ENCODE data around the gene FADS3.
A peak's percentile ranks its signal among the peaks of the same experiment; 100 is the strongest.

FADS3 gene

DNA sequence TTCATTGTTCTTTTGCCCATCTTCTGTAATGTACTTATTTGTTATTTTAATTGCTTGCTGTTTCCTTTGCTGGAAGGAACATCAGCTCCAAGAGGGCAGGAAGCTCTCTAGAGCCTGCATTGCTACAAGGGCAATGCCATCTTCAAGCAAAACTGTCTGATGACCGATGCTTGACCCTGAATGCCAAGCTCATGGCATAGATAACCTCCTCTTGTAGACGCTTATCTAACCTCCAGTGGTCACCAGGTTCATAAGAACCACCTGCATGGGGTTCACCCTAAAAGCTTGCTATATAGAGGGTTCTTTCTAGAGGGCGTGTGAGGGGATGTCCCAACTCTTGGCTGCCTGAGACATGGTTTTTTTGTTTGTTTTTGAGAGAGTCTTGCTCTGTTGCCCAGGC, 16.5 kb downstream of the FADS3 start:
- no peak for DNase-seq

DNA sequence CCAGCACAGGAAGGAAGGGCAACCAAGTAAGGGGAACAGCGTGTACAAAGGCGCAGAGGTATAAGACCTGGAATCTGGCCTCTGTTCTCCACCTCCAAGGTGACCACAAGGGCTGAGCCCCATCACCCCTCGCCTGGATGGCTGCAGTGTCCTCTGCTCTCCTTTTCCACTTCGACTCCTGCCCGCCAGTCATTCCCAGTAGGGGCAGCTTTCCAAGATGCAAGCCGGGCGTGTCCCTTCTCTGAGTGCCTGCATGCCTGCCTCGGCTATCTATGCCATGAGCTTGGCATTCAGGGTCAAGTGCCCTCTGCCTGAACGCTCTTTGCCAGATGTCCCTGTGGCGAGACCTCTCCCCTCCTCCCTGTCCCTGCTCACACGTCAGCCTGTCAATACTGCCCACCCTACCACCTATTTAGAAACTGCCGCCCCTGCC, 17.0 kb downstream of the FADS3 start:
- DNase-seq, result no peak

DNA sequence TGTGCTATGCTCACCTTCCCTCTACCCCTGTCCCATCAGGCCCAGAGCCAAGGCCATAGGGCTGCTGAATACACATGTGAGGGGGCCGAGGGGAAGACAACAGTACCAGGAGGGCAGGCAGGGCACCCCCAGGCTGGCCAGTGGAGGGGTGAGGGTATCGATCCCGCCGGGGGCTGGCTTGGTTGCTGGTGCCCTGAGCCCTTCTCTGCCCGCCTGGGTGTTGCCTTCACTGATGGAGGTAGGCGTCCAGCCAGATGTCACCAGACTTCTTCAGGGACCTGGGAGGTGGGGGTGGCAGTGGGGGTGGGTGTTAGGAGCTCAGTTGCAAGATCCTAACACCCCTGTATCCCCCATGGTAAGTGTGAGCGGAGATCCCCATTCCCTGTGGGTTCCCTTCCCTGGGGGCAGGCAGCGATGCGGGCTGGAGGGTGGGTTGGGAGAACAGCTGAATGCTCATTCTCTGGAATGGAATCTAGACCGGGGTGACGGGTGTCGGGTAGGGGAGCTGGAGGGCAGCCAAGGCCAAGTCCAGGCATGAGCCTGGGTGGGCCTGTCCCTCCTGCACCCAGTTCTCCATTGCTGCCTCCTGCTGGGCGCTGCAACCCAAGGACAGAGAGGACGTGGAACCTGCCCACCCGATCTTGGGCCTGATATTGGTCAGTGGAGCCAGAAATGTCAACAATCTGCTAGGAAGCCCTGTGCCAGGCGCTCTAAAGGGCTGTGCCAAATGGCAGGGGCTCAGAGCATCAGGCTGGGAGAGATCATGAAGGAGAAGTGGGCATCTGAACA, 17.6 kb downstream of the FADS3 start:
- DNase-seq, result no peak

DNA sequence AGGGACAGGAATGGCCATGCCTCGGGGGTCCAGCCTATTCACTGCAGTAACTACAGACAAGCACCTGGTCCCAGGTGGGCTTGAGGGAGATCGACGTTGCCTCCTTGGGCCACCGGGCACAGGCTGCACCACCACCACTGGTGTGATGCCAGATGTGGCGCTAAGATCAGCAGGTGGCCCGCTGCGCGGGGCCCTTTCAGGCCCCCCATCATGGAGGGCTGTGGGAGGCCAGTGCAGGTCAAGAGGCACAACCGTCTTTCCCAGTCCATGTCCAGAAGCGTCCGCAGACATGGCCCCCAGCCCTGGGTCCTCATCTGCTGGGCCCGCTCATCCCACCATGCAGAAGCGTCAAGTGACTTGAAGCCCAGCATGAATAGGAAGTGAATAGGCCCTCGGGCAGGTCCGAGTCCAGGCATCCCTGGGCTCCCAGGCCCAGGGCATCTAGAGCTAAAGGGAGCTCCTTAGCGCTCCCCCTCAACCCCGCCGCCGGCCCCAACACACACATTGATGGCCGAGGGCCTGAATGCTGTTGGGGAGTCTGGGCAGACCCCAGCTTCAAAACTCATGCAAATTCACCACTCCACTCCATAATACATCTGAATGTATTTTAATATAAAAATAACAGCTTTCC, 18.3 kb downstream of the FADS3 start:
- DNase-seq, result no peak

DNA sequence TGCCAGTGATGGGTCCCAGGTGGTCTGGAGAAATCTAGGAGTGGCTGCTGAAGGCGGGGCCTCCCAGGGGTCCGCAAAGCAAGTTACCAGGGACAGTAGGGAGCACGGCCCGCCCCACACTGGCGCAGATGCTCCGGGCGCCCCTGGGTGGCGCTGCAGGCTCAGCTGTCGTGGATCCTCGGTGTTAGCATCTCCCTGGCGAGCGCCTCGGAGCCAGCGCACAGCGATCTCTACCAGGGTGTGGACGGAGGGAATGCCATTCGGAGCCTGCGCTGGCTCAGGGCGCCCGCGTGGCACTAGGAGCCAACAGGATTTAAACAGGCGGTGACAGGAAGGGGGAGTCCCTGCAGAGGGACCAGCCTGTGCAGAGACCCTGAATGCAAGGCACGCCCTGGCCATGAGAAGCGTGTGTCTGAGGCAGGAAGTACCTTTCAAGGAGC, 20.2 kb downstream of the FADS3 start:
- DNase-seq, result peak in 1 of 2 experiments; percentile 62

DNA sequence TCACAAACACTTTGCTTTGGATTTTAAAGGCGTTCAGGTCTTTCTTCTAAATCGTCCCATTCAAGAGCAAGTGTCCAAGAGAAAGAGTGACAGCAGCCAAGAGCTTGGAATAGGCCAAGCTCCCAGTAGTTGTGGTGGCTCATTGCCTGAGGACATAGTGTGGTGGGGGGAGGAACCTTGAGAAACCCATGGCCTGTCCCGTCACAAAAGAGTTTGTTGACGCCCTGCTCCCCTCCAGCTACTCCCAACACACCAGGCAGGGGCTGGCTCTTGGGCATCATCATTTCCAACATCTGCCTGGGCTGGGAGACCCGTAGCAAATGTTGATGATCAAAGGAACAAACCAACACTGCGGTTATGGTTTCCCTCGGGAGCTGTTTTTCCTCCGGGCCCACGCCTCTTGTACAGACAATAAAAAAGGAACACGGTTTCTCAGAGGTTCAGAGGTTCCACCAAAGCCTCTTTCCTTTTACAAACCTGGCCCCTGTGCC, 20.8 kb downstream of the FADS3 start:
- no peak for DNase-seq

DNA sequence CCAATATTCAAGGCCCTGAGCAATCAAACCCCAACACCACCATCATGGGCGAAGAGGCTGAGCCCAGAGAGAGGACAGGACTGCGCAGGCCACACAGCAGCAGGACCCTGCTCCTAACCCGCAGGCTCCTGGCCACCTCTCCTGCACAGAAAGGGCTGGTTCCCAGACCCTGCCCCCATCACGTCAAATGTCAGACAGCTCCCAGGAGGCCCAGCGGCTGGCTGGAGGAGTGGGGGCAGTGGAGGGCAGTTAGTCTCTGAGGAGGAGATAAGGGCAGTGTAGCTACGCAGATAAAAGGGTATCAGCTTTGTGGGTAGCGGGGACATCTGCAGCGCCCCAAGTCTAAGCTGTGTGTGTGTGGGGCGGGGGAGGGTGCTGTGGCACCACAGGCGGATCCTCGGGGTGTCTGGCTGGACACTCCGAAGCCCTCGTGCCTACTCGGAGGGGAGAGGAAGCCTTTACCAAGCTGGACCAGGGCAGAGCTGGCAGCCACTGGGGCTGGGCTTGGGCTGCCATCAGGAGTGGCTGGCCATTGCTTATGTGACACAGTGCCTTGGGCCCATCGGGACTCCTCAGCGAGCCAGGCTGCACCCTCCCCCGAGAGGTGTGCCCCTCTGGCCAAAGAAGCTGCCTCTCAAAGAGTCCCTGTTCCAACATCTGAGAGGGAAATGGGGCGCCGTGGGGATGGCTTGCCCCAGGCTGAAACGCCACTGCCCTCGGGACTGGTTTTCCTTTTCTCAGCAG, 21.5 kb downstream of the FADS3 start:
- DNase-seq, result no peak

DNA sequence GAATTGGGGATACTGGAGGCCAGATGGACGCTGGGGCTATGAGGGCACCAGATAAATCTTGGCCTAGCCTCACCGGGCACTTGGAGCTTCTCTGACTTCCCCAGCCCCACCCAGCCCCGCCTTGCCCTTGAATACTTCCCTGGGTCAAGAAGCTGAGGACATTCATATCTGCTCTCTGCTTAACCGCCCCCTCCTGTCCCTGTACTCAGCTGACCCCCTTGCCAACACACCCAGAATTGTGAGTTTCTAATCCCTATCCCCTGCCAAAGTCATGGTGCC, 22.0 kb downstream of the FADS3 start:
- no peak for DNase-seq

DNA sequence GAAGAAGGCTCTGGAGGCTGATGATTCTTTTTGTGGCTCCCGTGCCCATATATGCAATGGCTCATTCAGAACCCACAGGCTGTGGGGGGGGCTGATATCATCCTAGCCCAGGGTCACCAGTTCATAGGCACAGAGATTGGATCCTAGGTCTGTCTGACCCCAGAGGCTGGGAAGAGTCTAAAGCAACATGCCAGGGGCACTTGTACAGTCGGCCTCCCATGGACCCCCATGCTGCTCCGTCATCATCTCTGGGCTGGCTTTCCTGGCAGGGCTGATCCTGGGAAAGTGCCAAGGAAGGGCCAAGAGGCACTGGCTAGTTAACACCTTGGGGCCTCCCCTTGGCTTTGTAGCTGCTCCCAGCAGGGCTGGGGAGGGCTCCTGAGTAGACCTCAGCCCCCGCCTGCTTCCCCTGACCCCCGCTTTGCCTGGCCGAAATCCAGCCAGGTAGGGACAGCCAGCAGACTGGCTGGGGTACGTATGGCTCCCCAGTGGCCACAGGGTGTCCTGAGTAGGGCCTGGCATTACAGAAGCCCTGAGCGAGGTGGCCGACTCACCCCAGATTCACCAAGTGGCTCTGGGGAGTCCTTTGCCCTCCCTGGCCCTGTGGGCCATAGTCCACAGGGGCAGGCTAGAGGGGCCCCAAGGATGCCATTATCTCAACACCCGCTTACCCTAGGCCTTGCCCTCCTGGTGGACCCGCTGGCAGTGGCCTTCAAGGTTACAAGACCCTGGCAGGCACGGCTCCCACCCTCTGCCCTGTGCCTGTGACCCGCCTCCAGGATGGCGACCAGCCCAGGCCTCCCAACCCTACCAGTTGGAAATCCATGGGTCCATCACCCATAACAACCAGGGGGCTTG, 22.5 kb downstream of the FADS3 start:
- no peak for DNase-seq

DNA sequence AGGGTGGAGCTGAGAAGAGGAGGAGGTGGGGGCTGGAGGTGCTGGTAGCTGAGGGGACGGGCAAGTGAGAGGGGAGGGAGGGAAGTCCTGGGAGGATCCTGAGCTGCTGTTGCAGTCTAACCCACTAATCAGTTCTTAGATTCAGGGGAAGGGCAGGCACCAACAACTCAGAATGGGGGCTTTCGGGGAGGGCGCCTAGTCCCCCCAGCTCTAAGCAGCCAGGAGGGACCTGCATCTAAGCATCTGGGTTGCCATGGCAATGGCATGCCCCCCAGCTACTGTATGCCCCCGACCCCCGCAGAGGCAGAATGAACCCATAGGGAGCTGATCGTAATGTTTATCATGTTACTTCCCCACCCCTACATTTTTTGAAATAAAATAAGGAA, 24.4 kb downstream of the FADS3 start:
- no peak for DNase-seq

DNA sequence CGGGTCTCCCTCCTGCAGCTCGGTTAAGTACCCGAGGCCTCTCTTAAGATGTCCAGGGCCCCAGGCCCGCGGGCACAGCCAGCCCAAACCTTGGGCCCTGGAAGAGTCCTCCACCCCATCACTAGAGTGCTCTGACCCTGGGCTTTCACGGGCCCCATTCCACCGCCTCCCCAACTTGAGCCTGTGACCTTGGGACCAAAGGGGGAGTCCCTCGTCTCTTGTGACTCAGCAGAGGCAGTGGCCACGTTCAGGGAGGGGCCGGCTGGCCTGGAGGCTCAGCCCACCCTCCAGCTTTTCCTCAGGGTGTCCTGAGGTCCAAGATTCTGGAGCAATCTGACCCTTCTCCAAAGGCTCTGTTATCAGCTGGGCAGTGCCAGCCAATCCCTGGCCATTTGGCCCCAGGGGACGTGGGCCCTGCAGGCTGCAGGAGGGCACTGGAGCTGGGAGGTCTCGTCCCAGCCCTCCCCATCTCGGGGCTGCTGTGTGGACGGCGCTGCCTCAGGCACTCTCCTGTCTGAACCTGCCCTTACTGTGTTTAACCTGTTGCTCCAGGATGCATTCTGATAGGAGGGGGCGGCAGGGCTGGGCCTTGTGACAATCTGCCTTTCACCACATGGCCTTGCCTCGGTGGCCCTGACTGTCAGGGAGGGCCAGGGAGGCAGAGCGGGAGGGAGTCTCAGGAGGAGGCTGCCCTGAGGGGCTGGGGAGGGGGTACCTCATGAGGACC, 25.0 kb downstream of the FADS3 start:
- no peak for DNase-seq

DNA sequence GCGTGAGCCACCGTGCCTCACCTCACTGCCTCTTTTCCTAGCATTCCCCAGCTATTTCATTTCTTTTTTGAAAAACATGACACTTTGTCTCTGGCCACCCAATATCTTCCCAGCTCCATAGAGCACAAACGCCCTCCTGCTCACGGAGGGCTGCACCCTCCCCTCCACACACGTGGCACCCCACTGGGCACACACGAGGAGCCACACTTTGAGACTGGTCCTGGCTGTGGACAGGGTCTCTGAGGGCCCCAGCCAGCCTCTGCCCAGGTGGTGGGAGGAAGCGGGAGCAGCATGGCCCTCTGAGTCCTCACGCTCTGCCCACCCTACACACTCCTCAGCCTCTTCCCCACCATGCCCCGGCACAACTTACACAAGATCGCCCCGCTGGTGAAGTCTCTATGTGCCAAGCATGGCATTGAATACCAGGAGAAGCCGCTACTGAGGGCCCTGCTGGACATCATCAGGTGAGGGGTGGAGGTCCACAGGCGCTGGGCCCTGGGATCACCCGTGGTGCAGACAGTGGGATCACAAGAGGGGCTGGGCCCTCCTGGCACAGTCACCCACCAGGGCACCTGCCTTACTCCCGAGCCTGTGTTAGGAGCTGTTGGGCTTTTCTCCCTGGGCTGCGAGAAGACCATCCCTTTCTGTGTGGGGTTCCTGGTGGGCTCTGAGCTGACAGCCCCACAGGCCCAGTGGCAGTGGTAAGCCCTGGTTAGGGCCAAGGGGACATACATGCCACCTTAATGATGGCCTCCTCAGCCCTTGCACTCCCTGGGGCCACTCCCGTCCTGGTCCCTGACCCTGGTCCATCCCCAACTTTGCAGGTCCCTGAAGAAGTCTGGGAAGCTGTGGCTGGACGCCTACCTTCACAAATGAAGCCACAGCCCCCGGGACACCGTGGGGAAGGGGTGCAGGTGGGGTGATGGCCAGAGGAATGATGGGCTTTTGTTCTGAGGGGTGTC, 26.2 kb downstream of the FADS3 start:
- no peak for DNase-seq

DNA sequence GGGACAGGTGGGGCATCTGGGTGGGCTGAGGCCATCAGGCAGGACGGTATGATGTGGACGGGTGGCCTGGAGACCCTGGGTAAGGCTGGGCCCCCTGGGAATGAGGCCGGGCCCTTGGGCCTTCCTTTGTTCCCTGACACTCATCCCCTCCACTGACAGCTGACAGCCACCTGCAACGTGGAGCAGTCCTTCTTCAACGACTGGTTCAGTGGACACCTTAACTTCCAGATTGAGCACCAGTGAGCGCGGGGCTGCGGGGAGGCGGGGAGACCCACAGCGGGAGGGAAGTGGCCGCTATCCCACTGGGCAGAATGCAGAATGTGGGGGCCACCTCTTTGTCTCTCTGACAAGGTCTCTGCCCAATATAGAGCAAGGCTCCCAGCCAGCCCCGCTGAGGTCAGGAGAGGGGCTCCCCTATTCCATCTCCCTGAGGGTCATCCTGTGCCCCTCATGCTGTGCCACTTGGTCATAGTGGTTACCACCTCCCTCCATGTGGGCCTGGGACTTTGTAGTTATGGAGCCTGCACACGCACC, 27.7 kb downstream of the FADS3 start:
- no peak for DNase-seq

DNA sequence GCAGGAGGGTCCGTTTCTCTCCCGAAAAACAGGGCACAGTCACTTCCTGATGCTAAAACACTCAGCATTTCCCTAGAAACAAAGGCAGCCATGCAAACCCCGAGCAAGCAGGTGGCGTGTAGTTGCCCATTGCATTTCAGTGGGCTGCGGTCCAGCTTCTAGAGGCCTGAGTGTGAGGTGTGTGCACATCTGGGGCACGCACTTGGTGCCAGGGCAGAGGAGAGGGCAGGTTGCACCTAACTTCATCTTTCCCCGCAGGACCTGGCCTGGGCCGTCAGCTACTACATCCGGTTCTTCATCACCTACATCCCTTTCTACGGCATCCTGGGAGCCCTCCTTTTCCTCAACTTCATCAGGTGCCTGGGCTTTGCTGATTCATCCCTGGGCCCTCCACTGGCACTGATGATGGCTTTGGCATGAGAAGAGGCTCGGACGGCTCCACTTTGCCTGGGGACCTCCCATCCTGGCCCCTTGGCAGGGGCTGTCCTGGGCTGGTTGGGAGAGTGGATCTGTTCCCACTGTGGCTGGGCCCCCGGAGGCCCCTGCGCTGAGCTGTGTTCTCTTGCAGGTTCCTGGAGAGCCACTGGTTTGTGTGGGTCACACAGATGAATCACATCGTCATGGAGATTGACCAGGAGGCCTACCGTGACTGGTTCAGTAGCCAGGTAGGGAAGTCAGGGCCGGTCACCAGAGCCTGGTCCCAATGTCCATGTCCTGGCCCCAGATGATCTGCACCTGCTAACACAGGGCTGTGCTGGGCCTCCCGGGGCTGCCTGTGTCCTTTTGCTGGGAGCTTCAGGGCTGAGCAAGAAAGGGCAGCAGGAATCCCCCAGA, 28.4 kb downstream of the FADS3 start:
- DNase-seq, result no peak

DNA sequence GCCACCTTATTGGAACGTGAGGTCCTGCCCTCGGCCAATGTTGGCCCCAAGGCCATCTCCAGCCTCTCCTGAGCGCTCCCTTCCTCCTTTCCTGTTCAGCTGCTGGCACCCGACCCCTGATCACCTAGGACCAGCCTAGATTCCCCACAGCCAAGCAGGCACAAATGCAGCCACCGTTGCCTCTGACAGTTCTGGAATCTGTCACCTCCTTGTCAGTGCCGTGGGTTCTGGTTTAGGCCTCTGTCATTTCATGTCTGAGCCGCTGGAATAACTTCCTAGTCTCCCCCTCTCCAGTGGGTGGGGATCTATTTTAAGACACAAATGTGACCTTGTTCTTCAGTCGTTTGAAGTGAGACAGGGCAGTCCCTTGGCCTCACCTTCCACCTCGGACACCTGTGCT, 29.7 kb downstream of the FADS3 start:
- no peak for DNase-seq

DNA sequence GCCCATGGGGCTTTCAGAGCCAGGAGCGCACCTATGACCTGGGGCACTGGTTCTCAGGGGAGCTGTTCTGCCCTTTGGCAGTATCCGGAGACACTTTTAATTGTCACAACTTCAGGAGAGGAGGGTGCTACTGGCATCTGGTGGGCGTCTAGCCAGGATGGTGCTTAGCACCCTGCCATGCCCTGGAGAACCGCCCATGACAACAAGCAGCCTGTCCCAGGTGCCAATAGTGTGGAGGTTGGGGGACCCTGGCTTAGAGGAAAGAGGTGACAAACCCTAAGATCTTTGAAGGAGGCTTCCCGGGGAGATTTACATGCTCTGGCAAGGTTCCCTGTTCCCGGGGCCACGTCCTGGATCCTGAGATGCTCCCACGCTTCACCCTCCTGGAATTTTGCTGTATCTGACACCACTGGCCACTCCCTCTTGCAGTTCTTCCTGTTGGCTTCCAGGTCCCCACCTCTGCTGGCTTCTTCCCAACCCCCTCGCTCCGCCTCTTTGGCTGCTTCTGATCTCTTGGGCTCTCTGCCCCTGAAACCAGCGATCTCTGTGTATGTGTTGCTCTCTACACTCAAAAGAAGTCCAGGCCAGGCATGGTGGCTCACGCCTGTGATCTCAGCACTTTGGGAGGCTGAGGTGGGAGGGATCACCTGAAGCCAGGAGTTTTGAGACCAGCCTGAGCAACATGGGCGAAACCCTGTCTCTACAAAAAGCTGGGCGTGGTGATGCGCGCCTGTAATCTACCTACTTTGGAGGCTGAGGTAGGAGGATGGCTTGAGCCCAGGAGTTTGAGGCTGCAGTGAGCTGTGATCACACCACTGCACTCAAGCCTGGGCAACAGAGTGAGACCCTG, 31.1 kb downstream of the FADS3 start:
- no peak for DNase-seq

DNA sequence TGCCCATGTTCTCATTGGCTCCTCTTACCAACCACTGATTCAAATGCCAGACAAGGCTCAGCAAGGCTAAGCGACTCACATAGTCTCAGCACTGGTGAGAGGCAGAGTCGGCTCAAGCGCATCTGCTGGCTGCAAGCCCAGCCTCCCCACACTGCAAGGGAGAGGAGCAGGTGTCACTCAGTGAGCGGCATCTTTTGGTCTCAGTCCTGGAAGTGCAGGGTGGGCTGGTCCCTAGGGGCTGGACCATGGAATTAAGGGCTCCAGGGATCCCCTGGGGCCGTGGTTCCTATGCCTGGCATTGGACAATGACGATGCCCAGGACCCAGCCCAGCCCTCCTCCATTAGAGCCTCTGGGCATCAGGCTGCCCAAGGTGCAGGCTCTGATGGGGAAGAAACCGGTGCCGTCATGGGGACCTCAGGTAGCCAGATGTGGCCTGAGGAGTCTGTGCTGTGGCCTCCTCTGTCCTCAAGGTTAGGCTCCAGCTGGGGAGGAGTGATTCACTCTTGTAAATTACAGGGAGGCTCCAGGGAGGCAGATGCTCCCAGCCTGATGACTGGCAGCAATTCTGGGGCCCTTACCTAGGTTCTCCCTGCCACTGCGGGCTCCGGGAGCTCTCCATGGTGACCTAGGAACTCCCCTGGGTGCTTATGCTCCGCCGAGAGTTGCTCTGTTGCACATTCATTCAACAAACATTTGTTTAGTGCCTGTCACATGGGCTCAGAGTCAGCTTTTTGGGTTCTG, 35.2 kb downstream of the FADS3 start:
- no peak for DNase-seq

Data from cerebellar nuclear complex (tissue), 1 donor.